Hepatocyte (in vitro differentiated cells): ENCODE results near the gene LPP.

Experiments used
- CTCF ChIP-seq: fragments of 200-600 bp; sonication (generic); IDR thresholded peaks from 2 replicates; pipeline ENCODE4 v1.5.1; 2016; ENCODE audit warnings: antibody characterized with exemption, mild to moderate bottlenecking; ENCODE audit not compliant: poor library complexity
- EZH2 ChIP-seq: fragments of 200-600 bp; sonication (generic); IDR thresholded peaks from 2 replicates; pipeline ENCODE4 v1.6.1; 2016; ENCODE audit warnings: antibody characterized with exemption, mild to moderate bottlenecking, borderline replicate concordance

DNA sequence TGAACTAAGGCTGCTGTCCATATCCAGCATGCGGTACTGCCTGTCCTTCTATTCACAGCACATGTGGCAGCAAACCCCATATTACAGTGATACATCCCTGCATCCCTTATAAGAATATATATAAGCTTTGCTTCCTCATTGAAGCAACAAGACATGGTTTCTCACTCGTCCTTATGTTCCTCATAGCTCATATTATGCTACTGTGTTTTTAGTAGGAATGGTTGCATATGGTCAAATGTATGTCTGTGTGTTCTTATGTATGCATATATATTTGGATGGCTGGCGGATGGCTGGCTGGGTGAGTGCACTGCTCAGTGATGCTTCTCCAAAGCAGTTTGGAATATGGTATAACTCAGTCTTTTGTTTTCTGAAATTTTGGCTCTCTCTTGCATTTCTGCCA, 254.9 kb downstream of the LPP start:
- TF ChIP-seq EZH2 (no peak), CTCF (no peak)
